NCI-H1436 (cell line): Measurements from ENCODE around the gene TUT4.
"Not testable (repeated sequence)": the region's sequence is repeated elsewhere in the genome, so short reads cannot be mapped to it uniquely, and the experiment has no call there.

ENCODE experiments used
- DNase-seq: peaks from one replicate; lab custom pipeline; 2025; lab: John Stamatoyannopoulos, UW

The TUT4 gene, protein sequence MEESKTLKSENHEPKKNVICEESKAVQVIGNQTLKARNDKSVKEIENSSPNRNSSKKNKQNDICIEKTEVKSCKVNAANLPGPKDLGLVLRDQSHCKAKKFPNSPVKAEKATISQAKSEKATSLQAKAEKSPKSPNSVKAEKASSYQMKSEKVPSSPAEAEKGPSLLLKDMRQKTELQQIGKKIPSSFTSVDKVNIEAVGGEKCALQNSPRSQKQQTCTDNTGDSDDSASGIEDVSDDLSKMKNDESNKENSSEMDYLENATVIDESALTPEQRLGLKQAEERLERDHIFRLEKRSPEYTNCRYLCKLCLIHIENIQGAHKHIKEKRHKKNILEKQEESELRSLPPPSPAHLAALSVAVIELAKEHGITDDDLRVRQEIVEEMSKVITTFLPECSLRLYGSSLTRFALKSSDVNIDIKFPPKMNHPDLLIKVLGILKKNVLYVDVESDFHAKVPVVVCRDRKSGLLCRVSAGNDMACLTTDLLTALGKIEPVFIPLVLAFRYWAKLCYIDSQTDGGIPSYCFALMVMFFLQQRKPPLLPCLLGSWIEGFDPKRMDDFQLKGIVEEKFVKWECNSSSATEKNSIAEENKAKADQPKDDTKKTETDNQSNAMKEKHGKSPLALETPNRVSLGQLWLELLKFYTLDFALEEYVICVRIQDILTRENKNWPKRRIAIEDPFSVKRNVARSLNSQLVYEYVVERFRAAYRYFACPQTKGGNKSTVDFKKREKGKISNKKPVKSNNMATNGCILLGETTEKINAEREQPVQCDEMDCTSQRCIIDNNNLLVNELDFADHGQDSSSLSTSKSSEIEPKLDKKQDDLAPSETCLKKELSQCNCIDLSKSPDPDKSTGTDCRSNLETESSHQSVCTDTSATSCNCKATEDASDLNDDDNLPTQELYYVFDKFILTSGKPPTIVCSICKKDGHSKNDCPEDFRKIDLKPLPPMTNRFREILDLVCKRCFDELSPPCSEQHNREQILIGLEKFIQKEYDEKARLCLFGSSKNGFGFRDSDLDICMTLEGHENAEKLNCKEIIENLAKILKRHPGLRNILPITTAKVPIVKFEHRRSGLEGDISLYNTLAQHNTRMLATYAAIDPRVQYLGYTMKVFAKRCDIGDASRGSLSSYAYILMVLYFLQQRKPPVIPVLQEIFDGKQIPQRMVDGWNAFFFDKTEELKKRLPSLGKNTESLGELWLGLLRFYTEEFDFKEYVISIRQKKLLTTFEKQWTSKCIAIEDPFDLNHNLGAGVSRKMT (N-terminal part only)

DNA sequence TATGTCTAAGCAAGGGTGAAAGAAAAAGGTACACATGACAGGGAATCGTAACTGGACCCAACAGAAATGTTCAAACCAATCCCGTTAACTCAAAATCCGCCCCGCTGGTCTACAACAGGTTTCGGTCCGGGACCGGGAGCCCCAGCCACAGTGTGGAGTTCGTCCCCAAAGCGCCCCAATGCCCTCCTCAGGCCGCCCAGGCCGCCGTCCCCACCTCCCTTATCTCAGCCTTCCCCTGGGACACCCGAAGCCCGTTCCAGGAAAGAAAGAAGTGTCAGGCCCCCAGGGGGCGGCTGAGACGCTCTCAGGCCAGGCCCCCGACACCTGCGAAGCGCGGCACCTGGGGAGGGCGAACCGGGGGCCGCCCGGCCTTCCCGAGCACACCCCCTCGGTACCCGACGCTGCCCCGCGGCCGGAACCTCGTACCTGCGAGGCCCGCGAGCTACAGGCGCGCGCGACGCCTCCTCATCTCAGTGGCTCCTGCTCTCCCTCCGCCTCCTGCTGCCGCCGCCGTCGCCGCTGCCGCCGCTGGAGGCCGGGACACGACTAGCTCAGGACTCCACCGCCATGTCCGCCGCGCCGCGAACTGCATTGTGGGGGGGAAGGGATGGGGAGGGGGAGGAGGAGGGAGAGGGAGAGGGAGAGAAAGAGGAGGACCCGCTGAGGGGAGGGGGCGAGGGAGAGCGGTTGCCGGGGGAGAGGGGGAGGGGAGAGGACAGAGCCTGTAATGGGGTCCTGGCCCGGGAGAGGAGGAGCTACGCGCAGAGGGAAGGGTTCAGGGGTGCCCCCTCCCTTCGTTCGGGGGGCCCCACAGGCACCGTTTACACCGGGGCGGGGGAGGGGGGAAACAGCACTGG, at the start of gene TUT4:
TUT4 (minus strand) TSS at position 588 of the 857 bp plus-strand sequence. CDS start 26,812 bp downstream, outside the sequence.
- peak; percentile 87 for DNase-seq

DNA sequence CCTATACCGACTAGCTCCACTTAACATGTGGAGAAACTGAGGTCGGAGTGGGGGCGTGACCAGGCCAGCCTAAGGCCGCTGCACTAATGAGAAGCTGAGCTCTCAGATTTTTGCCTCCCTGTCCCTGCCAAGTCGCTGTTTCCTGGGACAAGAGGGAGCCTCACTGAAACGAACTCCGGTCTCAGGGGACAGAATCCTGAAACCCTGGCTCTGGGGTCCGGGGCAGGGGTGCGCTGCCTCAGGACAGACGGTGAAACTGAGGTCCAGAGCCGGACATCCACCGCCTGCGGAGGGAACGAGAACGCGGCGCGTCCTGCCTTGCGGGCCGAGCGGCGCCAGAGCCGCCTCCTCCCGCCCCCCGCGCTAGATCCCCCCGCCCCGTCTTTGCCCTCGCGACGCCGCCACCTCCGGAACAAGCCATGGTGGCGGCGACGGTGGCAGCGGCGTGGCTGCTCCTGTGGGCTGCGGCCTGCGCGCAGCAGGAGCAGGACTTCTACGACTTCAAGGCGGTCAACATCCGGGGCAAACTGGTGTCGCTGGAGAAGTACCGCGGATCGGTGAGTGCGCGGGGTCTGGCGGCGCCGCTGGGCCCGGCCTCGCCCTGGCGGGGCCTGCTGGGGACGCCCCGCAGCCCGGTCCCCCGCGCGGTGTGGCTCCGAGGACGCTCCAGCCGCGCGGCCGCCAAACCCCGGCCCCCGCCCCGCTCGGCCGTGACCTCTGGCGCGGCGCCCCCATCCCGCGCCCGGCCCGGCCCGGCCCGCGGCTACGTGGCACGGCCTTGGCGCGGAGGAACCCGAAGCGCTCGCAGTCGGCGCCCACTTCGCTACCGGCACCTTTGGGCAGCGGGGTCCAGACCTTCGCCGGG, 49.3 kb upstream of the TUT4 start, which contains the start of gene GPX7:
GPX7 (plus strand) TSS at position 381 of the 865 bp plus-strand sequence; CDS start at position 420, 39 bp downstream.
- no peak for DNase-seq

DNA sequence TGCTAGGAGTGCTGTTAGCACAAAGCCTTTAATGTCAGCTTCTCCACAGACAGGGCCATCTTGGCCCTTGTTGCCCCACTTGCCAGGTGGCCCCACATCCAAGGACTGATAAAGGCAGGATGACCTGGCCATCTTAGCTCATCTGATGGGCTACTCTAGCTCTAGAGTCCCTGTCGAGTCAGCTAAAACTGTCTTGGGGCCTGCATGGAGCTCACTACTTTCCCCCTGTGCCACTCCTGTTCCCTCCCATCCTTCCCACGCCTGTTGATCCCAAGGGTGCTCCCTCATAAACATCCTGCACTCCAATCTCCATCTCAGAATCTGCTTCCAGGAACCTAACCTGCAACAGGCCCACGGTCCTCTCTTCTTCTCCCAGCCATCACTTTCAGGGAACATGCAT, 48.6 kb upstream of the TUT4 start:
- no peak for DNase-seq

DNA sequence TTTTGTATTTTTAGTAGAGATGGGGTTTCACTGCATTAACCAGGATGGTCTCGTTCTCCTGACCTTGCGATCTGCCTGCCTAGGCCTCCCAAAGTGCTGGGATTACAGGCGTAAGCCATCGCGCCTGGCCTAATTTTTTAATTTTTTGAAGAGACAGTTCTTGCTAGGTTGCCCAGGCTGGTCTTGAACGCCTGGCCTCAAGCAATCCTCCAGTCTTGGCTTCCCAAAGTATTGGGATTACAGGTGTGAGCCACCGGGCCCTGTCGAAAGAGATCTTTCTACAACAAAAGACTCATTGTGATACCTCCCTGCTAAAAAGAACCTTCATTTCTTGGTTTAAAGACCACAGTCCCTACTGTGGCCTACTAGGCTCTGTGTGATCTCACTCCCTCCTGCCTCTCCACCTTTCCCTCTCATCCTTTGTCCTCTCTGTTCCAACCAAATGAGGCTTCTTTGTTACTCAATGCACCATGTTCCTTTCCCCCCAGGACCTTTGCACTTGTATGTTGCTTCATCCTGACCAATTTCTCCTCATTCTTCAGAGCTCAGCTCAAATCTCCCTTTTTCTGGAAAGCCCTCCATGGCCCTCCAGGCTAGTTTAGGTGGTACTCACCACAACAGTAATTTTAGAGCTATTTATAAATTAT, 47.8 kb upstream of the TUT4 start:
- no peak for DNase-seq

DNA sequence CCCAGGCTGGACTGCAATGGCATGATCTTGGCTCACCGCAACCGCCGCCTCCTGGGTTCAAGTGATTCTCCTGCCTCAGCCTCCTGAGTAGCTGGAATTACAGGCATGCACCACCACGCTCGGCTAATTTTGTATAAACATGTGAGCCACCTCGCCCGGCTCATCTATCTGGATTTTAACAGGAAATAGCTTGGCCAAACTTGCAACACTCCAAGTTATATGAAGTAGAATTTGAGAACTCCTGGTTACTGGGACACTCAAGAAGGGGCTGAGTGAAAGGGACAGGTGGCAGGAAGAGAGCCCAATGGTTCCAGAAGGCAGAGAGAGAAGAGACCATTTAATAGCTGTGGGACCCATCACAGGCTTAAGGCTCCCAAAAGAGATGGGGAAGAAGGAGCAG, 46.3 kb upstream of the TUT4 start:
- DNase-seq, result no peak

DNA sequence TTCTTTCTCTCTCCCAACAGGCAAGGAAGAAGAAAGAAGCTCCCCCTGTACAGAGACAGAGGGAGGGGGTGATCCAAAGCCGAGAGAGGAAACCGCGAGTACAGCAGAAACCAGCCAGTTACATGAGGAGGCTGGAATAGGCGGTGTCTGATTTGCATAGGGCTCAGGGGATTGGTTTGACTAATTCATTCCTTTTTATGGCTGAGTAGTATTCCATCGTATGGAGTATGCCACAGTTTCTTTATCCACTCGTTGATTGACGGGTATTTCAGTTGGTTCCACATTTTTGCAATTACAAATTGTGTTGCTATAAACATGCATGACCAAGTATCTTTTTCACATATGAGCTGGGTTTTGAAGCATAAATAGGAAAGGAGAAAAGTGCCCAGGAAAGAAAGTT, 45.8 kb upstream of the TUT4 start:
- DNase-seq, result no peak

DNA sequence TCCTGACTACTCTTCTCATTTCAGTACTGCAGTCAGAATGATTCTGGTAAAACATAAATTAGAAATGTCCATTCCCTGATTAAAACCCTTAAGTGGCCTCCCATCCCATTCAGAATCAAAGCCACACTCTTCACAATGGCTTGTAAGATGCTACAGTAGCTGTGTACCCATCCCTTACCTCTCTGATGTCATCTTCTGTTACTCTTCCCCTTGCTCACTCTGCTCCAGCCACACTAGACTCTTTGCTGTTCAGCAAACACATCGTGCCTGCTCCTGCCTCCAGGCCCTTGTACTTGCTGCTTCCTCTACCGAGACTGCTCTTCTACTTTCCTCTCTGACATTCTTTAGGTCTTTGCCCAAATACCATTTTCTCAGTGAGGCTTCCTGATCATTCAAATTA, 45.0 kb upstream of the TUT4 start:
- no peak for DNase-seq

DNA sequence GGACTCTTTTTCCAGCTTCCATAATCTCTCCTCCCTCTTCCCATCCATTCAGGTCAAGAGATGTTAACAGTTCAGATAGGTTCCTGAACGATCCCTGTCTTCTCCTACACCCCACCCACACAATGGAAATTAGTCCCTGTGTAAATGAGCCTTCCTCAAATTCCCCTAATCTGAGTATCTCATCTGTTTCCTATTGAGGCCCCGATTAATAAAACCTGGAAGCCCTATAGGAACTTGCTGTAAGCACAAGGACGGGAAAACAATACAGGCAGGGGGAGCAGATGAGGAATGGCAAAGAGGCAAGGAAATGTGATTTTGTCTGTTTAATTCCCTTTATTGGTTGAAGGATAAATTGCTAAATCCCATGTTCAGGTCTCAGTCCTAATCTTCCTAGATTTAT, 42.2 kb upstream of the TUT4 start:
- DNase-seq, result no peak

DNA sequence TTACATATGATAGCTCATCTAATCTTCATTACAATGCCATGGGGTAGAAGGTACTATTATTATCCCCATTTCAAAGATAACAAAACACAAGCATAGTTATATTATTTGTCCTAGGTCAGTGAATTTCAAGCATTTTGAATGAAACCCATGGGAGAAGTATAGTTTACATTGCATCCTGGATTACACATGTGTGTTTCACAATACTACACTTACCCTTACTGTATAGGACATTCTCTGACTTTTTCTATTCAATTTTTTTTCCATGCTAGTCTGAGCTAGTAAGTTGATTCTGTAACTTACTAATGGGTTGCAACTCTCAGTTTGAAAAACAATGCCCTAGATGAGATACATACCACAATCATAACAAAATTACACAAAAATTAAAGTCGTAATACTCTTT, 40.6 kb upstream of the TUT4 start:
- no peak for DNase-seq

DNA sequence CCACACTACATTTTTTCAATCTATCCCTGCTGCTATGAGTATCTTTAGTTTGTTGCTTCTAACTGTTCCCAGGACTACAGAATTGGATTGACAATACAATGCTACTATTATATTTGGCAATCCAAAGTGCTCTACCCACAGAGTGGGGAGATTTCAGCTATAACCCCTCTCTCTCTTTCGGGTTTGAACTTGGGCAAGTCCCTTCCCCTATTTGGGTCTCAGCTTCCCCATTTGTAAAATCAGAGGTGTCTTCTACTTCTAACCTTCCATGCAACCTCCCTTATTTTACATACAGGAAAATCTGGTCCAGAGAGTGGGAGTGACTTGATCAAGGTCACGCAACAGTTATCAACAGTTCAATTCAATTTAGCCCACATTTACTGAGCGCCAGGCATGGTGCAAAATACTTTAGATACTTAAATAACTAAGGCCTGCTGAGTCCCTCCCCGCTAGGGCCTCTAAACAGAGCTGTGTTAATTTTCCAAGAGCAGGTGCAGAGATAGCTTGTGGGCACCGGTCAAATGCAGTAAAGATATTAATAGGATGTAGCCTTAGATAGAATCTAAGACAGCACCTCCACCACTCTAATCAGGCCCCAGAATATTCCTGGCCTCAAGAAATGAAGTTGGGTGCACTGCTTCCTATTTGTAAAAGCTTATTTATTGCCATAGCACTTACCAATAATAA, 39.9 kb upstream of the TUT4 start:
- no peak for DNase-seq

DNA sequence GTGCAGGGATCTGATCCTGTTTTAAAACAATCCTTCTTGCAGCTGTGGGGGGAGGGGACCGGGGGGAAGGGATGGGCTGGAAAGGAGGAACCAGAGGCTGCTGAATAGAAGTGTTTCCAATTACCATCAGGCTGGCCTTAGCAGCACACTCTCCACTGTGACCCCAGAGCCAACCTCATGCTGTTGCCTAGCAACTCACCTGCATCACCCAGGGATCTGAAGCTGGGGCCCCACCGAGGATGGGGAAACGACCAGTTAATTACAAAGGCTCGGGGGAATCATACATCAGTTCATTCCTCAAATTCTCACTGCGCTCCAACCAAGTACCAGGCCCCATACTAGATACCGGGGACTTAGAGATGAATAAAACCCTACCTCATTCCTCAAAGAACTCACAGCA, 37.4 kb upstream of the TUT4 start:
- DNase-seq, result no peak

DNA sequence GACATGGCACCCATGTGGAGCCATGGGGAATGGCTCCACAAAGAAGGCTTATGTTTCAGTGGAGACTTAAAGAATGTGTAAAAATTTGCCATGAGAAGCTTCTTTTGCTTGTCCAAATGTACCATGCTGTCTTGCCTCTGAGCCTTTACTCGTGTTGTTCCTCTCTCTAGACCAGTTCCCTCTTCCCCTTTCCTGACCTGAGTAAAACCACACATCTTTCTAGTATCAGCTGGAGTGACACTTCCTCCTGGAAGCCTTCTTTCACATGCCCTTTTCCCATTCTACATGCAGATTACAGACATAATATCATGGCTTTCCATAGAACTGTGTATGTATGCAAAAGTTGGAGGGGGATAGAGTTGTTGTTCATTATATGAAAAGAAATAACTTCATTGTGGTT, 35.6 kb upstream of the TUT4 start:
- no peak for DNase-seq

DNA sequence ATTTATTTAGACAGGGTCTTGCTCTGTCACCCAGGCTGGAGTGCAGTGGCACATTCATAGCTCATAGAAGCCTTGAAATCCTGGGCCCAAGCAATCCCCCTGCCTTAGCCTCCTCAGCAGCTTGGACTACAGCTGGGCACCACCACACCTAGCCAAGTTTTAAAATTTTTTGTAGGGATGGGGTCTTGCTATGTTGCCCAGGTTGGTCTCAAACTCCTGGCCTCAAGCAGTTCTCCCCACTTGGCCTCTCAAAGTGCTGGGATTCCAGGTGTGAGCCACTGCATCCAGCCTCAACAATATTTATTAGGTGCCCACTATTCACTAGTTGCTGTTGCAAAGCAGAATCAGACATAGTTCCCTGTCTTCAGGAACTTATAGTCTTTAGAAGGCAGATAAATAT, 35.1 kb upstream of the TUT4 start:
- no peak for DNase-seq

DNA sequence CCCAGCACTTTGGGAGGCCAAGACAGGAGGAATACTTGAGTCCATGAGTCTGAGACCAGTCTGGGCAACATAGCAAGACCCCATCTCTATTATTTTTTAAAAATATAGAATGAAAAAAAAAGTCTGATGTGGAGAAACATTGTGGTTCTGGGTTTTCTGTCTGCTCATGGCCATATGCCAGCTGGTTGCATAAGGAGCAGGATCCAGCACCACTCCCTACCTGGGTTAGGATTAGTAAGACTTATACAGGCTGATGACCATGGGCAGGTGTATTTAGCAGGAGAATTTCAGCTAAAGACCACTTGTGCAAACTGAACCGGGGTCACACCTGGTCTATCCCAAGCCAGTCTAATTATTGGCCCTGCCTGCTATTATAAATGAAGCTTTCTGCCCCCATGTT, 32.6 kb upstream of the TUT4 start:
- no peak for DNase-seq

DNA sequence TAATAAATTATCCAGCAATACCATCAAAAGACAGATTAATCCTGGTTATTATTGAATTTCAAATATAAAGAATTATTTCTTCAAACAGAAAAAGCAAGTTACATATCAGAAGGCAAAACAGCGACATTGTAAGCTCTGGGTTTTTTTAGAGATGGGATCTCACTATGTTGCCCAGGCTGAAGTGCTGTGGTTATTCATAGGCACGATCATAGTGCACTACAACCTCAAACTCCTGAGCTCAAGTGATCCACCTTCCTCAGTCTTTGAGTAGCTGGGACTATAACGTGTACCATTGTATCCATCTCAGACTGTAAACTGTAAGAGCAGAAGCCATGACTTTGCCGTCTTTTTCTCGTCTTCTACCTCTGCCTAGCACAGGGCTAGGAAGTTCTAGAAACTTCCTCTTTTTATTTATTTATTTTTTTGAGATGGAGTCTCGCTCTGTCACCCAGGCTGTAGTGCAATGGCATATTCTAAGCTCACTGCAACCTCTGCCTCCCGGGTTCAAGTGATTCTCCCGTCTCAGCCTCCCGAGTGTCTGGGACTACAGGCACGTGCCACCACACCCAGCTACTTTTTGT, 29.3 kb upstream of the TUT4 start:
- no peak for DNase-seq

DNA sequence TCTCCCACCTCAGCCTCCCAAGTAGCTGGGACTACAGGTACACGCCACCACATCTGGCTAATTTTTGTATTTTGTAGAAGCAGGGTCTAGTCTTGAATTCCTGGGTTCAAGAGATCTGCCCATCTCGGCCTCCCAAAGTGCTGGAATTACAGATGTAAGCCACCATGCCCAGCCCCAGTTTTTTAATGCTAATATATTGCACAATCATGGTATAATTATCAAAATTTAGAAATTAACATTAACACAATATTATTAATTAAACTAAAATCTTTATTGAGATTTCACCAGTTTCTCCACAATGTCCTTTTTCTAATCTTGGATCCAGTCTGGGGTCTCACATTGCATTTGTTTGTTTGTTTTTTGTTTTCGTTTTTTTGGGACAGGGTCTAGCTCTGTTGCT, 27.4 kb upstream of the TUT4 start:
- DNase-seq, result no peak

DNA sequence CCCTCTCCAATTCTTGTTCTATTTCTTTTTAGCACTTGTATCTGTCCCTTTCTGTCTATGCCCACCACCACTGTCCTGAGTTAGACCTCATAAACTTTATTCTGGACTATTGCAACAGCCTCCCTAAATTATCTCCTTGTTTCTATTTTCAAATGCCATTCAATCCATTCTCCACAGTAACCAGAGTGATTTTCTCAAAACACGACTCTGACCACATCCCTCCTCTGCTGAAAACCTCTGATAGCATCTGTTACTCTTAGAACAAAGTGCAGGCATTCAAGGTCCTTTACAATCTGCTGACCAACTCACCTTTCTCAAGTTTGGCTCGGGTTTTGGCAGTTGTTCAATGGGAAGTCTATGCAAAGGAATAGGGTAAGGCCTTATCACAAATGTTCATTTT, 26.5 kb upstream of the TUT4 start:
- no peak for DNase-seq

DNA sequence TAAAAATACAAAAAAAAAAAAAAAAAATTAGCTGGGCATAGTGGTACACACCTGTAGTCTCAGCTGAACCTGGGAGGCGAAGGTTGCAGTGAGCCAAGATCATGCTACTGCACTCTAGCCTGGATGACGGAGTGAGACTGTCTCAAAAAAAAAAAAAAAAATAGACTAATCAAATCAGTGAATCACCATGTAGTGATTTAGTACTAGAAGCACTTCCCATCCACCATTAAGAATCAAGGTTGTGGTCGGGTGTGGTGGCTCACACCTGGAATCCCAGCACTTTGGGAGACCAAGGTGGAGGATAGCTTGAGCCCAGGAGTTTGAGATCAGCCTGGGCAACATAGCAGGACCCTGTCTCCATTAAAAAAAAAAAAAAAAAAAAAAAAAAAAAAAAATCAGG, 25.2 kb upstream of the TUT4 start:
- DNase-seq, result not testable (repeated sequence)

DNA sequence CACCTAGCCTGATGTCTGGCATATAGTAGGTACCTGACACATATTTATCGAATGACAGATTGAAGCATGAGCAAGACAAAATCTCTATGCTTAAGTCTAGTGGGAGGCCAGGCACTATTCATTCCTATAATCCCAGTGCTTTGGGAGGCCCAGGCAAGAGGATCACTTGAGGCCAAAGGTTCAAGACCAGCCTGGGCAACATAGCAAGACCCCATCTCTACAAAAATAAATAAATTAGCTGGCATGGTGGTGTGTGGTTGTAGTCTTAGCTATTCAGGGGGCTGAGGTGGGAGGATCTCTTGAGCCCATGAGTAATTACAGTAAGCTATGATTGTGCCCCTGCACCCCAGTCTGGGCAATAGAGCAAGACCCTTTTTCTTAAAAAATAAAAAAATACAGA, 23.2 kb upstream of the TUT4 start:
- DNase-seq, result no peak
